ENCODE results near the gene NEDD1. TPM values are rescaled to one million over a fixed set of nuclear protein-coding genes. Genes with fewer than 3 reads are reported as not detected.

NEDD1 gene
- total RNA-seq, 1 donor from 2014 or later = 31.3 TPM

DNA sequence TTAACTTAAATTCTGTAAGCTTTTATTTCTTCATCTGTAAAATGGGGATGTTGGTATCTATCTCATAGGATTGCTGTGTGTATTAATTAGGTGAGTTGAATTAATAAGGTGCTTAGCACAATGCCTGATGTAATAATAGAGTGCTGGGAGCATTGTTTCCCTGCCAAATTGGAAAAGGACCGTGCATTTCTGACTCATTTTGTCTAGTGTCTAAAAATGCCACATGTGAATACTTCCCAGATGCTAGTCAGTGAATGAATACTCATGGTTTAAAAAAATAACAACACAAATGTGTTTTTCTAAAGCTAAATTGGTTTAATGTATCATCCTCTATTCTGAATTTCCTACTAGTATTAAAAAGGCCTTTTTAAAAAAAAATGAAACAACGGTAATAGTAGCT, 45.4 kb upstream of the NEDD1 start:
- no peaks in the 10 kb centered on the region for H4K20me1 ChIP-seq (ENCODE audit: insufficient read depth, low read length)
- no peak overlapping the region for H3K4me3 ChIP-seq (ENCODE audit: insufficient read depth, low read depth, low read length)
- H3K27me3 ChIP-seq (ENCODE audit: insufficient read depth, low read length) = no peaks in the 10 kb centered on the region
- no peak overlapping the region for H3K9ac ChIP-seq (ENCODE audit: low read length)
- DNase-seq (ENCODE audit: low read depth) = peak; percentile 68
- no peaks in the 10 kb centered on the region for H3K36me3 ChIP-seq (ENCODE audit: insufficient read depth, low read length)
- H3K4me2 ChIP-seq (ENCODE audit: low read length) = no peak overlapping the region
- no peak overlapping the region for H3K4me3 Mint-ChIP-seq (ENCODE audit: unreplicated experiment)
- H3K4me1 ChIP-seq (ENCODE audit: insufficient read depth, low read length) = peaks cover 3% of the 10 kb centered on the region
- H2AFZ ChIP-seq (ENCODE audit: low read depth, low read length) = no peak overlapping the region
- peak; percentile 72 for FAIRE-seq
- peaks cover under 1% of the 10 kb centered on the region for H3K36me3 Mint-ChIP-seq (ENCODE audit: low read depth, unreplicated experiment)
- H3K27me3 Mint-ChIP-seq (ENCODE audit: low read depth, unreplicated experiment) = no peaks in the 10 kb centered on the region
- H3K9me3 Mint-ChIP-seq (ENCODE audit: unreplicated experiment) = peaks cover 6% of the 10 kb centered on the region
- peak overlapping the region; percentile 75 for H3K27ac Mint-ChIP-seq (ENCODE audit: unreplicated experiment)
- H3K4me1 Mint-ChIP-seq (ENCODE audit: low read depth, unreplicated experiment) = peaks cover 19% of the 10 kb centered on the region
- no peaks in the 10 kb centered on the region for H3K9me3 ChIP-seq (ENCODE audit: insufficient read depth, low read depth, low read length)
- TF ChIP-seq, protein P1, sequence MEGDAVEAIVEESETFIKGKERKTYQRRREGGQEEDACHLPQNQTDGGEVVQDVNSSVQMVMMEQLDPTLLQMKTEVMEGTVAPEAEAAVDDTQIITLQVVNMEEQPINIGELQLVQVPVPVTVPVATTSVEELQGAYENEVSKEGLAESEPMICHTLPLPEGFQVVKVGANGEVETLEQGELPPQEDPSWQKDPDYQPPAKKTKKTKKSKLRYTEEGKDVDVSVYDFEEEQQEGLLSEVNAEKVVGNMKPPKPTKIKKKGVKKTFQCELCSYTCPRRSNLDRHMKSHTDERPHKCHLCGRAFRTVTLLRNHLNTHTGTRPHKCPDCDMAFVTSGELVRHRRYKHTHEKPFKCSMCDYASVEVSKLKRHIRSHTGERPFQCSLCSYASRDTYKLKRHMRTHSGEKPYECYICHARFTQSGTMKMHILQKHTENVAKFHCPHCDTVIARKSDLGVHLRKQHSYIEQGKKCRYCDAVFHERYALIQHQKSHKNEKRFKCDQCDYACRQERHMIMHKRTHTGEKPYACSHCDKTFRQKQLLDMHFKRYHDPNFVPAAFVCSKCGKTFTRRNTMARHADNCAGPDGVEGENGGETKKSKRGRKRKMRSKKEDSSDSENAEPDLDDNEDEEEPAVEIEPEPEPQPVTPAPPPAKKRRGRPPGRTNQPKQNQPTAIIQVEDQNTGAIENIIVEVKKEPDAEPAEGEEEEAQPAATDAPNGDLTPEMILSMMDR (IDR thresholded peaks at IDR 0.05; ENCODE audit: insufficient read depth, low read depth, low read length) = no peak
- TF ChIP-seq EZH2 (IDR thresholded peaks at IDR 0.05; ENCODE audit: insufficient read depth, low read length) = no peak
- no peaks in the 10 kb centered on the region for H3K79me2 ChIP-seq (ENCODE audit: insufficient read depth, low read length)
- no peak overlapping the region for H3K27ac ChIP-seq (ENCODE audit: low read depth, low read length)

- DNase-seq (ENCODE audit: low read depth) (no peak), FAIRE-seq (no peak)
- no peak overlapping the region for H3K4me3 Mint-ChIP-seq (ENCODE audit: unreplicated experiment)
- no peaks in the 10 kb centered on the region for H3K79me2 ChIP-seq (ENCODE audit: insufficient read depth, low read length)
- no peak overlapping the region for H2AFZ ChIP-seq (ENCODE audit: low read depth, low read length)
- H3K4me3 ChIP-seq (ENCODE audit: insufficient read depth, low read depth, low read length) = no peak overlapping the region
- H3K36me3 Mint-ChIP-seq (ENCODE audit: low read depth, unreplicated experiment) = no peaks in the 10 kb centered on the region
- H3K9ac ChIP-seq (ENCODE audit: low read length) = no peak overlapping the region
- H3K27ac Mint-ChIP-seq (ENCODE audit: unreplicated experiment) = peak overlapping the region; percentile 75
- no peaks in the 10 kb centered on the region for H3K9me3 ChIP-seq (ENCODE audit: insufficient read depth, low read depth, low read length)
- H3K27ac ChIP-seq (ENCODE audit: low read depth, low read length) = no peak overlapping the region
- H3K9me3 Mint-ChIP-seq (ENCODE audit: unreplicated experiment) = peaks cover 6% of the 10 kb centered on the region
- no peaks in the 10 kb centered on the region for H3K27me3 Mint-ChIP-seq (ENCODE audit: low read depth, unreplicated experiment)
- peaks cover 19% of the 10 kb centered on the region for H3K4me1 Mint-ChIP-seq (ENCODE audit: low read depth, unreplicated experiment)
- H3K36me3 ChIP-seq (ENCODE audit: insufficient read depth, low read length) = no peaks in the 10 kb centered on the region
- H3K4me2 ChIP-seq (ENCODE audit: low read length) = peak overlapping the region; percentile 25
- H4K20me1 ChIP-seq (ENCODE audit: insufficient read depth, low read length) = no peaks in the 10 kb centered on the region
- TF ChIP-seq EZH2 (IDR thresholded peaks at IDR 0.05; ENCODE audit: insufficient read depth, low read length) = no peak
- TF ChIP-seq, protein P1 (IDR thresholded peaks at IDR 0.05; ENCODE audit: insufficient read depth, low read depth, low read length) = no peak
- H3K4me1 ChIP-seq (ENCODE audit: insufficient read depth, low read length) = peaks cover 3% of the 10 kb centered on the region
- H3K27me3 ChIP-seq (ENCODE audit: insufficient read depth, low read length) = no peaks in the 10 kb centered on the region
These were observed 44.7 kb upstream of the NEDD1 start for GRCh38 chr12:96862326-96862725.

DNA sequence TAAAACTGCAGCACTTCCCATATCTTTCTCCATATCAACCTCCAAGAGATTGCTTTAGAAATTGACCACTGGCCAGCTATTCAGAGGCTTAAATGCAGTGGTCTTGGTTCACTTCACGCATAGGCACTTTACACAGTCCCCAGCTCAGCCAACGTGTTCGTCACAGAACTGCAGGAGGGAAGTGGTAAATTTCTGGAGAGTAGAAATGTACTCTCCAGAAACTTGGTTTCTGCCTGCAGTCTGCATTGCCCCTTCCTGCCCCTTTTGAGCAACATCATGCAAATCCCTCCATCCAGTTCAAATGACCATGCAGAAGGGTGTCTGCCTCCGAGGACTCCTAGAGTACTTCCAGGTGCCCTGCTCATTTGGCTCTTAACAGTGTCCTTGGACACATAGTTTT, 42.7 kb upstream of the NEDD1 start:
- Histone ChIP-seq H3K27ac (ENCODE audit: low read depth, low read length) (no peak overlapping the region), H3K4me1 (ENCODE audit: insufficient read depth, low read length) (peaks cover 3% of the 10 kb centered on the region), H3K36me3 (ENCODE audit: insufficient read depth, low read length) (no peaks in the 10 kb centered on the region), H3K4me2 (ENCODE audit: low read length) (no peak overlapping the region), H3K79me2 (ENCODE audit: insufficient read depth, low read length) (no peaks in the 10 kb centered on the region), H3K4me3 (ENCODE audit: insufficient read depth, low read depth, low read length) (no peak overlapping the region), H4K20me1 (ENCODE audit: insufficient read depth, low read length) (no peaks in the 10 kb centered on the region), H3K9me3 (ENCODE audit: insufficient read depth, low read depth, low read length) (no peaks in the 10 kb centered on the region), H3K9ac (ENCODE audit: low read length) (no peak overlapping the region), H3K27me3 (ENCODE audit: insufficient read depth, low read length) (no peaks in the 10 kb centered on the region), H2AFZ (ENCODE audit: low read depth, low read length) (no peak overlapping the region)
- TF ChIP-seq, protein P1 (IDR thresholded peaks at IDR 0.05; ENCODE audit: insufficient read depth, low read depth, low read length) = no peak
- no peak for TF ChIP-seq EZH2 (IDR thresholded peaks at IDR 0.05; ENCODE audit: insufficient read depth, low read length)
- H3K4me1 Mint-ChIP-seq (ENCODE audit: low read depth, unreplicated experiment) = peaks cover 19% of the 10 kb centered on the region
- DNase-seq (ENCODE audit: low read depth) (no peak), FAIRE-seq (no peak)
- H3K36me3 Mint-ChIP-seq (ENCODE audit: low read depth, unreplicated experiment) = no peaks in the 10 kb centered on the region
- H3K9me3 Mint-ChIP-seq (ENCODE audit: unreplicated experiment) = no peaks in the 10 kb centered on the region
- no peak overlapping the region for H3K4me3 Mint-ChIP-seq (ENCODE audit: unreplicated experiment)
- H3K27me3 Mint-ChIP-seq (ENCODE audit: low read depth, unreplicated experiment) = no peaks in the 10 kb centered on the region
- no peak overlapping the region for H3K27ac Mint-ChIP-seq (ENCODE audit: unreplicated experiment)
